Tibial nerve (tissue), 4 donors: ENCODE measurements around the gene DEFB110.

Experiments
- CTCF ChIP-seq, 5 experiments: fragments of 200-600 bp in 3 of 5; fragments of 450-650 bp in 2 of 5; sonication (generic) in 3 of 5; IDR thresholded peaks; one replicate each; pipeline ENCODE4 v1.5.1; 2016 to 2019; ENCODE audit warnings: antibody characterized with exemption in 5 of 5, mild to moderate bottlenecking in 3 of 5, moderate library complexity in 2 of 5
- EP300 ChIP-seq, 2 donors: sonication (generic); formaldehyde crosslinking; IDR thresholded peaks; one replicate each; pipeline ENCODE4 v1.6.1; 2017; ENCODE audit warnings: antibody characterized with exemption in 2 of 2, mild to moderate bottlenecking in 1 of 2
- POLR2A ChIP-seq, 2 donors: fragments of 450-650 bp; IDR thresholded peaks; one replicate each; pipeline ENCODE4 v1.6.1; 2017; ENCODE audit warnings: antibody characterized with exemption in 2 of 2, mild to moderate bottlenecking in 2 of 2, moderate library complexity in 2 of 2

- no peak for TF ChIP-seq CTCF (IDR thresholded peaks at IDR 0.05)
- TF ChIP-seq POLR2A (IDR thresholded peaks at IDR 0.05), result no peak
- no peak for TF ChIP-seq EP300 (IDR thresholded peaks at IDR 0.05)
These were observed 34.0 kb downstream of the DEFB110 start for GRCh38 chr6:49987749-49988148.
